ENCODE measurements around the gene WSCD1.

The WSCD1 gene

DNA sequence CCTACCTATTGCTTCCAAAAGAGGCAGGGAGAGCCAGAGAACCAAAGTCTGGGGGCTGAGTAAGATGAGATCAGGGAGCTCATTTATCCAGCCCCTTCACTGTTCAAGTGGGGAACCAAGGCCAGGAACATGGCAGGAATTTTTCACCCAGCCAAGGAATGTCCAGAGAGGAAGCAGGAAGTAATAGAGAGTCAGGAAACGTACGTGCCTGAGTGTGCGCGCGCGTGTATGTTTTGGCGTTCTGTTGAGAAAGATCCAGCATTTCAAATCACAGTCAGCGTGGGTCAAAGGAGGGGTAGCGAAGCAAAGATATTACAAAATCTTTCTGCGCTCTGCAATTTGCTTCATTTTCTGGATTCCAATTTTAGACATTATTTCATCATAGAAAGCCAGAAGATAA is 41.9 kb upstream of the WSCD1 start:
- no peak for TF ChIP-seq CTCF (IDR thresholded peaks at IDR 0.05; ENCODE audit: control insufficient read depth, insufficient read depth, low read depth, low read length, missing control alignments)
- H3K4me3 ChIP-seq (ENCODE audit: control insufficient read depth, low read depth, low read length) = no peak overlapping the region
- DNase-seq (ENCODE audit: low read depth) = no peak

GRCh38 chr17:6035801-6036394 is 34.3 kb upstream of the WSCD1 start:
- DNase-seq (ENCODE audit: low read depth) = no peak
- no peak for TF ChIP-seq CTCF (IDR thresholded peaks at IDR 0.05; ENCODE audit: control insufficient read depth, insufficient read depth, low read depth, low read length, missing control alignments)
- H3K4me3 ChIP-seq (ENCODE audit: control insufficient read depth, low read depth, low read length) = no peak overlapping the region

GRCh38 chr17:6040504-6040903 is 29.7 kb upstream of the WSCD1 start:
- no peak overlapping the region for H3K4me3 ChIP-seq (ENCODE audit: control insufficient read depth, low read depth, low read length)
- TF ChIP-seq CTCF (IDR thresholded peaks at IDR 0.05; ENCODE audit: control insufficient read depth, insufficient read depth, low read depth, low read length, missing control alignments) = no peak
- no peak for DNase-seq (ENCODE audit: low read depth)

- TF ChIP-seq CTCF (IDR thresholded peaks at IDR 0.05; ENCODE audit: control insufficient read depth, insufficient read depth, low read depth, low read length, missing control alignments) = no peak
- no peak overlapping the region for H3K4me3 ChIP-seq (ENCODE audit: control insufficient read depth, low read depth, low read length)
- DNase-seq (ENCODE audit: low read depth) = no peak
These were observed 28.9 kb upstream of the WSCD1 start for GRCh38 chr17:6041246-6041645.

- no peak overlapping the region for H3K4me3 ChIP-seq (ENCODE audit: control insufficient read depth, low read depth, low read length)
- DNase-seq (ENCODE audit: low read depth) = no peak
- no peak for TF ChIP-seq CTCF (IDR thresholded peaks at IDR 0.05; ENCODE audit: control insufficient read depth, insufficient read depth, low read depth, low read length, missing control alignments)
These were observed 26.8 kb upstream of the WSCD1 start for GRCh38 chr17:6043405-6043804.

DNA sequence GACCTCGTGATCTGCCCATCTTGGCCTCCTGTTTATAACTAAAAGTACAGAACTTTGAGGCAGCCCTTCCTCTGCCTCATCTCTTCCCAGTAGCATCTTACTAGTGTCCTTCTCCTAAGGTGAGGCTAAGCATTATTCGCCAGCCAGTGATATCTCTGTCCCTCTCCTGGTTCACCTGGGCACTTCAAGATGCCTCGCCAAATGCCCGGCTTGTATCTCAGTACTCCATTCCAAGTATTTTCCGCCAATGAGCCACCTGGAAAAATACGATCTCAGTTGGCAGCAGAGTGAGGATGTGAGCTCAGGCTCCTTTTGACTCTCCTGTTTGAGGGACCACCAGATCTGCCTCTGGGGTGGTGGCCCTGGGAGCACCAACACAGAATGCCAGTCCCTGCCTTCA is 25.9 kb upstream of the WSCD1 start:
- no peak for DNase-seq (ENCODE audit: low read depth)
- no peak overlapping the region for H3K4me3 ChIP-seq (ENCODE audit: control insufficient read depth, low read depth, low read length)
- TF ChIP-seq CTCF (IDR thresholded peaks at IDR 0.05; ENCODE audit: control insufficient read depth, insufficient read depth, low read depth, low read length, missing control alignments) = no peak
